D721Med (cell line): Measurements from ENCODE around the gene SOS1.

Experiments used
- DNase-seq: peaks from one replicate; pipeline ENCODE4 v3.0.0; 2011; ENCODE audit warnings: low spot score; ENCODE audit not compliant: insufficient read length
- FAIRE-seq: peaks from 2 replicates; lab custom pipeline; 2011; peaks lifted over from hg19 to GRCh38; lab: Jason Lieb, UNC
- CTCF ChIP-seq: IDR thresholded peaks from 2 replicates; pipeline ENCODE4 v1.5.1; 2012; ENCODE audit warnings: mild to moderate bottlenecking, control low read depth; ENCODE audit not compliant: insufficient read depth; ENCODE audit errors: missing control alignments

Gene SOS1

GRCh38 chr2:39115556-39115955, 5.3 kb downstream of the SOS1 start:
- FAIRE-seq (no peak), DNase-seq (no peak)
- no peak for TF ChIP-seq CTCF

GRCh38 chr2:39114771-39115170, 6.1 kb downstream of the SOS1 start:
- FAIRE-seq (no peak), DNase-seq (no peak)
- TF ChIP-seq CTCF: no peak

- no peak for TF ChIP-seq CTCF
- DNase-seq: no peak
- FAIRE-seq: no peak
These were observed 11.3 kb downstream of the SOS1 start for GRCh38 chr2:39109537-39109936.

- DNase-seq: no peak
- FAIRE-seq: no peak
- no peak for TF ChIP-seq CTCF
These were observed 12.5 kb downstream of the SOS1 start for GRCh38 chr2:39108377-39108776.

GRCh38 chr2:39107724-39108273, 13.1 kb downstream of the SOS1 start:
- no peak for TF ChIP-seq CTCF
- DNase-seq: no peak
- FAIRE-seq: no peak

- DNase-seq: no peak
- no peak for TF ChIP-seq CTCF
- FAIRE-seq: no peak
These were observed 13.7 kb downstream of the SOS1 start for GRCh38 chr2:39107156-39107555.

- no peak for FAIRE-seq
- DNase-seq: no peak
- TF ChIP-seq CTCF: no peak
These were observed 20.8 kb downstream of the SOS1 start for GRCh38 chr2:39099870-39100728.
